ENCODE data around the gene SLC12A4. TPM values are rescaled to one million over a fixed set of nuclear protein-coding genes. Genes with fewer than 3 reads are reported as not detected.
A peak's percentile ranks its signal among the peaks of the same experiment; 100 is the strongest.

SLC12A4 gene
- total and polyA plus RNA-seq, 7 donors, result 18.3 to 89.5 (median 31.9) TPM

GRCh38 chr16:67951485-67951884 lies 17.0 kb downstream of the SLC12A4 start:
- no peak overlapping the region for H3K4me3 ChIP-seq
- H3K27me3 ChIP-seq (ENCODE audit: insufficient read depth in 3 of 3, low read length in 2 of 3), result no peaks in the 10 kb centered on the region
- no peak overlapping the region for H3K27ac ChIP-seq
- intact Hi-C loops (cut with DNase I), result no loop called here
- TF ChIP-seq CTCF (IDR thresholded peaks at IDR 0.05), result no peak
- peaks cover 10% of the 10 kb centered on the region for H3K4me1 ChIP-seq
- DNase-seq (peak in 1 of 2 donors; percentile 53), ATAC-seq (peak in 3 of 4 donors; percentile 23 to 54 (median 28))
- WGBS, 3 donors, result 20 to 39% (median 28%) methylated on average over 12 of the region's 12 CpGs
- H3K9me3 ChIP-seq, result no peaks in the 10 kb centered on the region
- H3K36me3 ChIP-seq (ENCODE audit: insufficient read depth in 1 of 2, low read depth in 1 of 2), result peaks cover 9 to 100% of the 10 kb centered on the region in 2 donors

- Histone ChIP-seq H3K36me3 (ENCODE audit: insufficient read depth in 1 of 2, low read depth in 1 of 2) (peaks cover 9 to 100% of the 10 kb centered on the region in 2 donors), H3K4me3 (no peak overlapping the region), H3K27ac (no peak overlapping the region), H3K9me3 (no peaks in the 10 kb centered on the region), H3K27me3 (ENCODE audit: insufficient read depth in 3 of 3, low read length in 2 of 3) (no peaks in the 10 kb centered on the region), H3K4me1 (peaks cover 10% of the 10 kb centered on the region)
- no peak for ATAC-seq
- no peak for TF ChIP-seq CTCF (IDR thresholded peaks at IDR 0.05)
- WGBS, 3 donors, result 82 to 88% (median 84%) methylated on average over 16 of the region's 16 CpGs
- intact Hi-C loops (cut with DNase I), result no loop called here
- DNase-seq, result peak in 1 of 2 donors; percentile 12
Measured at GRCh38 chr16:67950335-67950843, 18.0 kb downstream of the SLC12A4 start.

- DNase-seq (no peak), ATAC-seq (no peak)
- intact Hi-C loops (cut with DNase I), result no loop called here
- Histone ChIP-seq H3K4me1 (peaks cover 15% of the 10 kb centered on the region), H3K27me3 (ENCODE audit: insufficient read depth in 3 of 3, low read length in 2 of 3) (no peaks in the 10 kb centered on the region), H3K27ac (no peak overlapping the region), H3K9me3 (no peaks in the 10 kb centered on the region), H3K36me3 (ENCODE audit: insufficient read depth in 1 of 2, low read depth in 1 of 2) (peaks cover 9 to 100% of the 10 kb centered on the region in 2 donors), H3K4me3 (no peak overlapping the region)
- 89 to 93% (median 91%) methylated on average over 11 of the region's 11 CpGs for WGBS, 3 donors
- TF ChIP-seq CTCF (IDR thresholded peaks at IDR 0.05), result no peak
Measured at GRCh38 chr16:67949645-67950044, 18.8 kb downstream of the SLC12A4 start.

- H3K27me3 ChIP-seq (ENCODE audit: insufficient read depth in 3 of 3, low read length in 2 of 3), result no peaks in the 10 kb centered on the region
- H3K36me3 ChIP-seq (ENCODE audit: insufficient read depth in 1 of 2, low read depth in 1 of 2), result peaks cover 9 to 98% of the 10 kb centered on the region in 2 donors
- no peak for DNase-seq
- no peak for TF ChIP-seq CTCF (IDR thresholded peaks at IDR 0.05)
- intact Hi-C loops (cut with DNase I), result no loop called here
- no peak overlapping the region for H3K27ac ChIP-seq
- H3K9me3 ChIP-seq, result no peaks in the 10 kb centered on the region
- H3K4me3 ChIP-seq, result no peak overlapping the region
- ATAC-seq, result no peak
- H3K4me1 ChIP-seq, result peaks cover 19% of the 10 kb centered on the region
- WGBS, 3 donors, result 88 to 96% (median 91%) methylated on average over 15 of the region's 15 CpGs
Measured at GRCh38 chr16:67948015-67948414, 20.4 kb downstream of the SLC12A4 start.

- Histone ChIP-seq H3K27ac (no peak overlapping the region), H3K4me3 (no peak overlapping the region), H3K36me3 (ENCODE audit: insufficient read depth in 1 of 2, low read depth in 1 of 2) (peaks cover 9 to 98% of the 10 kb centered on the region in 2 donors), H3K27me3 (ENCODE audit: insufficient read depth in 3 of 3, low read length in 2 of 3) (no peaks in the 10 kb centered on the region), H3K4me1 (peaks cover 18% of the 10 kb centered on the region), H3K9me3 (no peaks in the 10 kb centered on the region)
- ATAC-seq (no peak), DNase-seq (no peak)
- no peak for TF ChIP-seq CTCF (IDR thresholded peaks at IDR 0.05)
- intact Hi-C loops (cut with DNase I), result no loop called here
- WGBS, 3 donors, result 87 to 91% (median 90%) methylated on average over 25 to 28 of the region's 28 CpGs
Measured at GRCh38 chr16:67946966-67947558, 21.4 kb downstream of the SLC12A4 start.
